H9 (cell line): Measurements from ENCODE around the gene KRCC1. TPM values are rescaled to one million over a fixed set of nuclear protein-coding genes. Genes with fewer than 3 reads are reported as not detected.

Experiments
- DNase-seq: peaks from one replicate; pipeline ENCODE4 v3.0.0-alpha.2; 2017
- H2AFZ ChIP-seq: one replicate; pipeline ENCODE4 v1.6.1; 2013; ENCODE audit warnings: mild to moderate bottlenecking, low read length, control low read depth, moderate library complexity
- H2AK5ac ChIP-seq: 2 replicates; pipeline ENCODE4 v1.6.1; 2013; ENCODE audit warnings: low read length, control low read depth, mixed read lengths; ENCODE audit not compliant: insufficient read length
- H2BK120ac ChIP-seq: one replicate; pipeline ENCODE4 v1.6.1; 2013; ENCODE audit warnings: low read depth, mild to moderate bottlenecking, low read length, control low read depth, inconsistent platforms; ENCODE audit not compliant: poor library complexity, severe bottlenecking
- H2BK12ac ChIP-seq: 2 replicates; pipeline ENCODE4 v1.6.1; 2013; ENCODE audit warnings: low read length, control low read depth, mixed read lengths, low read depth; ENCODE audit not compliant: insufficient read length
- H2BK15ac ChIP-seq: 2 replicates; pipeline ENCODE4 v1.6.1; 2013; ENCODE audit warnings: low read depth, low read length, control low read depth
- H2BK20ac ChIP-seq: one replicate; pipeline ENCODE4 v1.6.1; 2013; ENCODE audit warnings: low read depth, mild to moderate bottlenecking, low read length, control low read depth, inconsistent platforms; ENCODE audit not compliant: poor library complexity, severe bottlenecking
- H2BK5ac ChIP-seq: 2 replicates; pipeline ENCODE4 v1.6.1; 2013; ENCODE audit warnings: low read length, control low read depth, mixed read lengths; ENCODE audit not compliant: insufficient read length
- H3K14ac ChIP-seq: 2 replicates; pipeline ENCODE4 v1.6.1; 2013; ENCODE audit warnings: low read length, control low read depth; ENCODE audit not compliant: insufficient read depth
- H3K18ac ChIP-seq: 2 replicates; pipeline ENCODE4 v1.6.1; 2013; ENCODE audit warnings: low read depth, mild to moderate bottlenecking, mixed read lengths, low read length, control low read depth; ENCODE audit not compliant: insufficient read length
- H3K23ac ChIP-seq: 2 replicates; pipeline ENCODE4 v1.6.1; 2013; ENCODE audit warnings: low read length, control low read depth, mixed read lengths, low read depth; ENCODE audit not compliant: insufficient read length
- H3K23me2 ChIP-seq: 2 replicates; pipeline ENCODE4 v1.6.1; 2013; ENCODE audit warnings: low read depth, mild to moderate bottlenecking, mixed read lengths, low read length, control low read depth; ENCODE audit not compliant: insufficient read length, poor library complexity, severe bottlenecking
- H3K27ac ChIP-seq: 2 replicates; pipeline ENCODE4 v1.5.1; 2013; ENCODE audit warnings: low read length, control low read depth, mixed read lengths, low read depth; ENCODE audit not compliant: insufficient read length
- H3K27me3 ChIP-seq: 2 replicates; pipeline ENCODE4 v1.6.1; 2013; ENCODE audit warnings: low read length, control low read depth, inconsistent platforms; ENCODE audit not compliant: insufficient read depth
- H3K4ac ChIP-seq: 2 replicates; pipeline ENCODE4 v1.6.1; 2013; ENCODE audit warnings: low read depth, mild to moderate bottlenecking, control low read depth, inconsistent platforms, low read length, moderate library complexity
- H3K4me1 ChIP-seq: 2 replicates; pipeline ENCODE4 v1.6.1; 2013; ENCODE audit warnings: low read length, control low read depth, inconsistent platforms; ENCODE audit not compliant: insufficient read depth
- H3K4me2 ChIP-seq: 2 replicates; pipeline ENCODE4 v1.6.1; 2013; ENCODE audit warnings: low read length, control low read depth, mixed read lengths; ENCODE audit not compliant: insufficient read length, insufficient read depth
- H3K56ac ChIP-seq: 2 replicates; pipeline ENCODE4 v1.6.1; 2013; ENCODE audit warnings: low read depth, mild to moderate bottlenecking, mixed read lengths, low read length, control low read depth; ENCODE audit not compliant: insufficient read length
- H3K79me1 ChIP-seq: 2 replicates; pipeline ENCODE4 v1.6.1; 2013; ENCODE audit warnings: low read depth, mild to moderate bottlenecking, moderate library complexity, low read length, control low read depth, inconsistent platforms; ENCODE audit not compliant: insufficient read depth, poor library complexity, severe bottlenecking
- H3K79me2 ChIP-seq: 2 replicates; pipeline ENCODE4 v1.6.1; 2013; ENCODE audit warnings: low read length, control low read depth, inconsistent platforms; ENCODE audit not compliant: insufficient read depth
- H3K9ac ChIP-seq: 2 replicates; pipeline ENCODE4 v1.6.1; 2013; ENCODE audit warnings: low read length, control low read depth, mixed read lengths; ENCODE audit not compliant: insufficient read length; ENCODE audit errors: extremely low read depth
- H3K9me3 ChIP-seq: one replicate; pipeline ENCODE4 v1.6.1; 2013; ENCODE audit warnings: low read depth, low read length, inconsistent platforms; ENCODE audit not compliant: control insufficient read depth
- H3T11ph ChIP-seq: one replicate; pipeline ENCODE4 v1.6.1; 2013; ENCODE audit warnings: mild to moderate bottlenecking, low read length, control low read depth, inconsistent platforms
- H4K20me1 ChIP-seq: one replicate; pipeline ENCODE4 v1.6.1; 2013; ENCODE audit not compliant: control insufficient read depth, insufficient read length, insufficient read depth
- H4K5ac ChIP-seq: 2 replicates; pipeline ENCODE4 v1.6.1; 2013; ENCODE audit warnings: low read depth, mild to moderate bottlenecking, mixed read lengths, low read length, control low read depth; ENCODE audit not compliant: insufficient read length
- H4K8ac ChIP-seq: replicated peaks from 2 replicates; pipeline ENCODE4 v1.6.1; 2013; ENCODE audit warnings: low read length, control low read depth, mixed read lengths, low read depth; ENCODE audit not compliant: insufficient read length
- H4K91ac ChIP-seq: 2 replicates; pipeline ENCODE4 v1.6.1; 2013; ENCODE audit warnings: low read depth, mild to moderate bottlenecking, moderate library complexity, mixed read lengths, low read length, control low read depth; ENCODE audit not compliant: insufficient read length
- H3K27ac Mint-ChIP-seq, 3 experiments: 2 replicates in 2 of 3; 3 replicates in 1 of 3; pipeline ENCODE4 v1.8.0; 2020 to 2021; ENCODE audit warnings: mixed read lengths in 3 of 3, mild to moderate bottlenecking in 1 of 3, moderate library complexity in 1 of 3
- H3K27me3 Mint-ChIP-seq: 2 replicates; pipeline ENCODE4 v1.8.0; 2021; ENCODE audit warnings: low read depth, mild to moderate bottlenecking, moderate library complexity, mixed read lengths
- H3K36me3 Mint-ChIP-seq, 3 experiments: 2 replicates in 2 of 3; 3 replicates in 1 of 3; pipeline ENCODE4 v1.8.0; 2020 to 2021; ENCODE audit warnings: low read depth in 3 of 3, mixed read lengths in 3 of 3; ENCODE audit not compliant: insufficient read depth in 1 of 3
- H3K4me1 Mint-ChIP-seq, 2 experiments: 2 replicates each; pipeline ENCODE4 v1.8.0; 2020; ENCODE audit warnings: mixed read lengths in 2 of 2
- H3K4me3 Mint-ChIP-seq, 2 experiments: 2 replicates in 1 of 2; 3 replicates in 1 of 2; pipeline ENCODE4 v1.8.0; 2020 to 2021; ENCODE audit warnings: mild to moderate bottlenecking in 2 of 2, mixed read lengths in 2 of 2, moderate library complexity in 1 of 2
- H3K9me3 Mint-ChIP-seq, 2 experiments: 2 replicates in 1 of 2; 3 replicates in 1 of 2; pipeline ENCODE4 v1.8.0; 2020; ENCODE audit warnings: mild to moderate bottlenecking in 2 of 2, mixed read lengths in 2 of 2, moderate library complexity in 1 of 2
- CTCF ChIP-seq: fragments of 200-600 bp; sonication (generic); conservative IDR thresholded peaks from 3 replicates; pipeline ENCODE4 v1.8.0; 2021; ENCODE audit warnings: antibody characterized with exemption, mild to moderate bottlenecking
- WGBS: extraction: QIAGEN DNeasy Blood & Tissue Kit; methylation state at CpG from one replicate; pipeline ENCODE4 v1.1.7; 2013; ENCODE audit warnings: missing lambda C conversion rate, low lambda C conversion rate, mixed read lengths; ENCODE audit not compliant: insufficient read length; ENCODE audit errors: extremely low coverage; 5-methylcytosine and 5-hydroxymethylcytosine counted together
- total RNA-seq: library from RNA; stranded (reverse); gene quantifications from 2 replicates; pipeline ENCODE4 v1.2.1, GENCODE V29; 2021

KRCC1 gene
- total RNA-seq, 1 experiment from 2014 or later: 8.2 TPM

- no peaks in the 10 kb centered on the region for H3K36me3 Mint-ChIP-seq
- H3K4ac ChIP-seq: no peak overlapping the region
- no peak overlapping the region for H3K27ac ChIP-seq
- no peak overlapping the region for H2BK12ac ChIP-seq
- DNase-seq: no peak
- H3K4me2 ChIP-seq: no peak overlapping the region
- H4K20me1 ChIP-seq: no peaks in the 10 kb centered on the region
- no peak overlapping the region for H3T11ph ChIP-seq
- no peak overlapping the region for H2BK15ac ChIP-seq
- H4K91ac ChIP-seq: no peak overlapping the region
- no peak overlapping the region for H3K4me3 Mint-ChIP-seq
- no peak overlapping the region for H3K14ac ChIP-seq
- no peak overlapping the region for H2AFZ ChIP-seq
- no peak overlapping the region for H3K56ac ChIP-seq
- H3K9me3 ChIP-seq: no peaks in the 10 kb centered on the region
- no peaks in the 10 kb centered on the region for H3K79me2 ChIP-seq
- H3K27me3 ChIP-seq: no peaks in the 10 kb centered on the region; the same call in 1 of the 2 replicates
- H3K4me1 ChIP-seq: peaks cover 9% of the 10 kb centered on the region
- H2BK20ac ChIP-seq: no peak overlapping the region
- H3K4me1 Mint-ChIP-seq: peaks cover 20 to 21% of the 10 kb centered on the region in 2 experiments
- no CpG with 5 or more reads among the region's 3 CpGs for WGBS
- H3K23ac ChIP-seq: no peak overlapping the region
- no peak overlapping the region for H4K8ac ChIP-seq
- no peak overlapping the region for H2BK120ac ChIP-seq
- H3K27ac Mint-ChIP-seq: no peak overlapping the region
- no peak overlapping the region for H2BK5ac ChIP-seq
- no peaks in the 10 kb centered on the region for H3K79me1 ChIP-seq
- H3K9ac ChIP-seq: no peak overlapping the region
- no peaks in the 10 kb centered on the region for H3K23me2 ChIP-seq
- H3K9me3 Mint-ChIP-seq: peaks cover 3 to 5% of the 10 kb centered on the region in 2 experiments; a peak in 4 of 5 replicates
- TF ChIP-seq CTCF: no peak
- no peak overlapping the region for H4K5ac ChIP-seq
- no peak overlapping the region for H3K18ac ChIP-seq
- no peaks in the 10 kb centered on the region; the same call in 1 of the 2 replicates for H3K27me3 Mint-ChIP-seq
- no peak overlapping the region for H2AK5ac ChIP-seq
Observed at GRCh38 chr2:88078643-88079172, 23.1 kb upstream of the KRCC1 start.
